Measurements from ENCODE around the gene MUC13.

Gene MUC13

GRCh38 chr3:124882816-124883747 lies 51.5 kb downstream of the MUC13 start:
- no peak for DNase-seq (ENCODE audit: extremely low read depth, low read depth)
- no peak for TF ChIP-seq CTCF (IDR thresholded peaks at IDR 0.05; ENCODE audit: low read depth, low read length)

GRCh38 chr3:124881976-124882697 lies 52.4 kb downstream of the MUC13 start:
- no peak for DNase-seq (ENCODE audit: extremely low read depth, low read depth)
- TF ChIP-seq CTCF (IDR thresholded peaks at IDR 0.05; ENCODE audit: low read depth, low read length): no peak

- DNase-seq (ENCODE audit: extremely low read depth, low read depth): no peak
- TF ChIP-seq CTCF (IDR thresholded peaks at IDR 0.05; ENCODE audit: low read depth, low read length): no peak
Measured at GRCh38 chr3:124879337-124879680, 55.2 kb downstream of the MUC13 start.

- DNase-seq (ENCODE audit: extremely low read depth, low read depth): peak; percentile 68
- no peak for TF ChIP-seq CTCF (IDR thresholded peaks at IDR 0.05; ENCODE audit: low read depth, low read length)
Measured at GRCh38 chr3:124878561-124879336, 55.8 kb downstream of the MUC13 start.

- no peak for TF ChIP-seq CTCF (IDR thresholded peaks at IDR 0.05; ENCODE audit: low read depth, low read length)
- no peak for DNase-seq (ENCODE audit: extremely low read depth, low read depth)
Measured at GRCh38 chr3:124877674-124878073, 56.9 kb downstream of the MUC13 start.

GRCh38 chr3:124876401-124876878 lies 58.1 kb downstream of the MUC13 start:
- DNase-seq (ENCODE audit: extremely low read depth, low read depth): no peak
- TF ChIP-seq CTCF (IDR thresholded peaks at IDR 0.05; ENCODE audit: low read depth, low read length): no peak

All from AG09319 (cell line).